ENCODE results near the gene DUSP16.
"Not testable (repeated sequence)": the region's sequence is repeated elsewhere in the genome, so short reads cannot be mapped to it uniquely, and the experiment has no call there.

DUSP16 gene, protein sequence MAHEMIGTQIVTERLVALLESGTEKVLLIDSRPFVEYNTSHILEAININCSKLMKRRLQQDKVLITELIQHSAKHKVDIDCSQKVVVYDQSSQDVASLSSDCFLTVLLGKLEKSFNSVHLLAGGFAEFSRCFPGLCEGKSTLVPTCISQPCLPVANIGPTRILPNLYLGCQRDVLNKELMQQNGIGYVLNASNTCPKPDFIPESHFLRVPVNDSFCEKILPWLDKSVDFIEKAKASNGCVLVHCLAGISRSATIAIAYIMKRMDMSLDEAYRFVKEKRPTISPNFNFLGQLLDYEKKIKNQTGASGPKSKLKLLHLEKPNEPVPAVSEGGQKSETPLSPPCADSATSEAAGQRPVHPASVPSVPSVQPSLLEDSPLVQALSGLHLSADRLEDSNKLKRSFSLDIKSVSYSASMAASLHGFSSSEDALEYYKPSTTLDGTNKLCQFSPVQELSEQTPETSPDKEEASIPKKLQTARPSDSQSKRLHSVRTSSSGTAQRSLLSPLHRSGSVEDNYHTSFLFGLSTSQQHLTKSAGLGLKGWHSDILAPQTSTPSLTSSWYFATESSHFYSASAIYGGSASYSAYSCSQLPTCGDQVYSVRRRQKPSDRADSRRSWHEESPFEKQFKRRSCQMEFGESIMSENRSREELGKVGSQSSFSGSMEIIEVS

DNA sequence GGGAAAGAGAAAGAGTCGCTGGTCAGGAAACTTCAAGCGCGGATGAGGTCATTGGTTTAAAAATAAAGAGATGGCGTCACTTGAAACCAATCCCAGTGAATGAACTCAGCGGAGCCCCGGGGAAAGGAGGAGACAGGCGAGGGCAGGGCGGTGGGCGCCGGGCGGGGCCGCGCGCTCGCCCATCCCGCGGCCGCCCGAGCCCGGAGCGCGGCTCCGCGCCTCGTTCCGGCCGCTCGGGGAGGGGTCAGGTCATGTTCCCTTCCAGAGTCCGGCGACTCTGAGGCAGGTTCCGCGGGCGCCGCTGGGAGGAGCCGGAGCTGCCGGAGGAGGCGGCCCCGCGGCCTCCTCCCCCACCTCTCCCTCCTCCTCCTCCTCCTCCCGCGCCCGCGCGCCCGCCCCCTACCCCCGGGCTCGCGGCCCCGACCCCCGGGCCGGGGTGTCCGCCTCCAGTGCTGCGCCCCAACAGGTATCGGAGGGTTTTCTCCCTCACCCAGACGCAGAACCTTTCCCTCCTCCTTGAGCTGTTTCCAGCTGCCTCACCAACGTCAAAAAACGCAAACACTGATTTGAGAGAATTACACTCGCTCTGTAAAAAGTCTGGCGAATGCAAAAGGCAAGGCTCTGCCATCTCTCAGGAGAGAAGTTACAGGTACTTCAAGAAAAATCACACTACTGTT lies at the start of gene DUSP16:
Gene DUSP16, minus strand, starts transcription at position 279 of the 677 bp plus-strand sequence. CDS start 41,765 bp downstream, outside the sequence.
- DNase-seq, result peak; percentile 50 to 65

DNA sequence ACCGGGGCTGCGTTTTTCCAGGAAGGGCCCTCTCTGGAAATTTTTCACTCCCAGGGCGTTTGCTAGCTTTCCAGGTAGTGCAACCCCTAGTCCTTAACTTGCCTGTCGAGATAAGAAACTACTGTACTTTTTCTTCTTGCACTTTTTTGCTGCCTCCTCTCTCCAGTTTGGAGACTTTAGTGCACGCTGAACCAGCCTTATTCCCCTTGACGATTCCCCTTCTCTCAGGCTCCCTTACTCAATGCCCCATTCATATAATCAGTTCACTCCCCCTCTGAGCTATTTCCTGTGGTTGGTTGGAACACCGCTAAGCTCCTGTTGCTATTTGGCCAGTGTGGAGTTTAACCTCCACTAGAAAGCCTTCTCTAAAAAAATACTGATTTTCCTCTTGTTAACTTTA lies 49.7 kb upstream of the DUSP16 start:
- peak in 1 of 2 experiments; percentile 9 for DNase-seq

DNA sequence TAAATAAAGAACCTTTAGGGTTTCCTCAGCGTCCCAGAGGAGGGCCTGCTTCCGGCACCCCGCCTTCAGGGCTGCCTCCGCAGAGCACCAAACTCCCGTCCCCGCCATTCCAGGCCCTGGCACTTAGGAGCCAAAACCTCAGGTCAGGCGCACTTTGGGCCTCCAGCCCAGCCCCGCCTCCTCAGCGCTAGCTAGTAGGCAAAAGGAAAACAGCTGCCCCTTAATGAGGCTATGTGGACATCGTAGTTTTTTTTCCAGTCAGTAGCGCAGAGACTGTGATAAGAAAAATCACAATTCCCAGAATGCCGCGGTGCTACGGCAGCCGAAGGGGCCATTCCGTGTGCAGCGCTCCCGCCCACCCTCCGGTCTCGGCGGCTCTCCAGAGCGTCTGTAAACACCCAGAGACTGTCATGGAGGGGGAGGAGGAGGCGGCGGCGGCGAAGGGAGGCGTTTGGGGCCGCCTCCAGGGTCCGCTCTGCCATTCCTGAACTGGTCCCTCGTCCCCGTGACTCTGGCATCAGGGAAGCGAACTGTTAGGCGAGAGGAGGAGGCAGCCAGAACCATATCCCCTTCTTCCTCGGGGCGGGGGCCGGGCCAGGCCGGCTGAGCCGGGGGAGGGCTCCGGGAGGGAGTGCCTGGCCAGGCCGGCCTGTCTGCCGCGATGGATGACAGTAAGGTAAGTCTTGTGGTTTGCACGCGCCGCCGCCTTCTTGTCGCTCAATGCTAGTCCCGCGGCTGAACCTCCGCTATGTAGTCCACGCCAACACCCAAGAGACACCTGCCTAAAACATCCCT lies 49.0 kb upstream of the DUSP16 start, which contains the start of gene CREBL2:
Gene CREBL2, plus strand, starts transcription at position 365 of the 795 bp plus-strand sequence. Its CDS starts 297 bp downstream, at position 662.
- peak; percentile 92 to 96 for DNase-seq

DNA sequence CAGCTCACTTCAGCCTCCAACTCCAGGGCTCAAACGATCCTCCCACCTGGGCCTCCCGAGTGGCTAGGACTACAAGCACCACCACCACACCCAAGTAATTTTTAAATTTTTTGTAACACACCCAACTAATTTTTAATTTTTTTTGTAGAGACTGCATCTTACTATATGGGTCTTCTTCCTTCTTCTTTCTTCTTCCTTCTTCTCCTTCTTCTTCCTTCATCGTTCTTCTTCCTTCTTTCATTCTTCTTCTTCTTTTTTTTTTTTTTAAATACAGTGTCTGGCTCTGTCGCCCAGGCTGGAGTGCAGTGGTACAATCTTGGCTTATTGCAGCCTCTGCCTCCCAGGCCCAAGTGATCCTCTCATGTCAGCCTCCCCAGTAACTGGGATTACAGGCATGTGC lies 48.0 kb upstream of the DUSP16 start:
- DNase-seq, result no peak

DNA sequence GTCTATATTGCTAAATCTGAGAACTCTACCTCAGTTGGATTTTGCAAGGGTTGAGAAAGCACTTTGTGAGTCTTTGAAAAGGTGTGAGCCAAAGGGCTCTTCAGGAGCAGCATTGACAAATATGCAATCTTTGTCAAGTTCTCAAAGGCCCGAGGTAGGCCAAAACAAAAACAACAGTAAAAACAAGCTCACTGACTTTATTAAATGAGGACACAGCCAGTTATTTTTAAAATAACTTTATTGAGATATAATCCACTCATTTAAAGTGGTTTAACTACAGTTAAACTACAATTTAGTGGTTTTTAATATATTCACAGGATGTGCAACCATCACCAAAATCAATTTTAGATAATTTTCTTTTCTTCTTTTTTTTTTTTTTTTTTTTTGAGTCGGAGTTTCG lies 47.0 kb upstream of the DUSP16 start:
- DNase-seq, result no peak

DNA sequence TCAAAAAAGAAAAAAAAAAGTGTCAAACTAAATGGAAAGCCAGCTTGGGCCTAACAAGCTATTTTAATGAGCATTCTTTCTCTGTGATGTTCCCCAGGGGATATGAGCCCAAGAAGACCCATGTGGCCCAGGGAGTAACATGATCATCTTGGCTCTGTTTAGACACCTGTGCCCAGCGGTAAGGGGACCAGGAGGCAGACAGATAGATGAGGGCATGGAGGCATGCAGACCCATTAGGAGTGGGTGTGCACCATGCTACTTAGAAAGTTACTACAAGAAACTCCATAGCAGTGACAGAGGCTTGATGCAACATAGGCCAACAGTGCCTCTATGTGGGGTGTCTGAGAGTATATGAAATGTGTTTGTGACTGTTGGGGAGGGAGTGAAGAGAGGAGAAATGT lies 45.9 kb upstream of the DUSP16 start:
- peak; percentile 25 to 55 for DNase-seq

DNA sequence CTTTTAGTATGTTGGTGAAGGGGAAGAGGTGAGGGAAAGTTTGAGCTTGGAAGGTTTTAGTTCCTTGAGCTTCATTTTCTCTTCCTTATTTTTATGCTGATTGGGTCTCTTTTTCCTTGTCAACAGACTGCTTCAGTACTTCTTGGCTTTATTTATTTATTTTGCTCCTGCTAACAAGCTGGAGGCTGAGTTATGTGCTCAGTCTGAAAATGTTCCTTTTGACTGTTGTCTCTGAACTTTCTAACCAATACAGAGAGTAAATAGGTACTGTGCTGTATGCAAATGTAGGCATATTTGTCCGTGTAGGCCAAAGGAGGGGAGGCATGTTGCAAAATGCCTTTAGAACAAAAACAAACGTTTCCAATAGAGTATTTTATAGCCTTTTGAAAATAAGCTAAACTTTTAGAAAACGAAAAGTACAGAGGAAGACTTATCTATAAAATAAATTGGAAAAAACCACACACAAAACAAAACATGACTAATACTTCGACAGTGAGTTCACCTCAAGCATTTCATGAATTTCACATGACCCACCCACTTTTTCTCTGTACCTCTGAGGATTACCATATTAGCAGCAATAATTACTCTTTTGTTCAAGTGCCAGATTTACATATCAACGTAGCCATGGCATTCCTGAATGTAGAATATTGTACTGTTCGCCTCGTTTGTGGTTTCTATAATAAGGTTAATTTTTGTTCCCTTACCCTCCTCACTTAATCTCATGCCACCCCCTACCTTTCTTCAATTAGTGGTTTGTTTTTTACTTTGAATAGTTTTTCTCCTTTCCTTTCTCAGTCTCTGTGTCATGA lies 44.3 kb upstream of the DUSP16 start:
- no peak for DNase-seq

DNA sequence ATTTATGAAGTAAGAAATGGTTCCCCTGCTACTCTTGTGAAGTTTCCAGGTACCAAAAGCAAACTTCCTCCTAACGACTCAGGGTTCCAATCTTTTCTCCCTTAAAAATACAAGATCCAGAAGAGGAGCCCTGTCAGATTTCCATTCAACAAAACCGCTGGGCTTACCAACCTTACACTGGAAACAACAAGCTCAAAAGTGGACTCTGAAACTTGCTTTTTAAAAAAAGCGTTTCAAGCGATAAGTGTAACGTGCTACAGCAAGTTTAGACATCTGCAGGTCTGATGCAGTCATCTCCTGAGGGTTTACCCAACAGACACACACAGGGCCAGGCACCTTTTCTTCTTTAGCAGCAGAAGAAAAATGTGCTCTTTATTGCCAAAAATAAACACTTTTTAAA lies 42.1 kb upstream of the DUSP16 start:
- DNase-seq, result no peak

DNA sequence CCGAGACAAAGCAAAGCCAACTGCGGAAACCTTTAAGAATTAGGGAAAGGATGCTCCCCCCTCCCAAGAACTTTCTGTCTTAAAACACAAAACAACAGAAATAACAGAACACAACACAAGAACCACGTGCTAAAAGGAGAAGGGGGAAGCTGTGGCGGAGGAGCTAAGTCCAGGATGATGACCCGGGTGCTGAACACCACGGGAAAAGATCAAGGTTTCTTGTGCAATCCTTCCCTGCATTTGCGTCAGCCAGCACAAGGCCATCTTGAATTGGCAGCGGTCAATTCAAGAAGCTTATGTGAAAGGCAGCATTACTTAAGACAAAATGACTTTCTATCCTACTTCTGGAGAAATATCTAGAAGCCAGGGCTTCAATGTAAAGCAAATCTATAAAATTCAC lies 38.0 kb upstream of the DUSP16 start:
- no peak for DNase-seq

DNA sequence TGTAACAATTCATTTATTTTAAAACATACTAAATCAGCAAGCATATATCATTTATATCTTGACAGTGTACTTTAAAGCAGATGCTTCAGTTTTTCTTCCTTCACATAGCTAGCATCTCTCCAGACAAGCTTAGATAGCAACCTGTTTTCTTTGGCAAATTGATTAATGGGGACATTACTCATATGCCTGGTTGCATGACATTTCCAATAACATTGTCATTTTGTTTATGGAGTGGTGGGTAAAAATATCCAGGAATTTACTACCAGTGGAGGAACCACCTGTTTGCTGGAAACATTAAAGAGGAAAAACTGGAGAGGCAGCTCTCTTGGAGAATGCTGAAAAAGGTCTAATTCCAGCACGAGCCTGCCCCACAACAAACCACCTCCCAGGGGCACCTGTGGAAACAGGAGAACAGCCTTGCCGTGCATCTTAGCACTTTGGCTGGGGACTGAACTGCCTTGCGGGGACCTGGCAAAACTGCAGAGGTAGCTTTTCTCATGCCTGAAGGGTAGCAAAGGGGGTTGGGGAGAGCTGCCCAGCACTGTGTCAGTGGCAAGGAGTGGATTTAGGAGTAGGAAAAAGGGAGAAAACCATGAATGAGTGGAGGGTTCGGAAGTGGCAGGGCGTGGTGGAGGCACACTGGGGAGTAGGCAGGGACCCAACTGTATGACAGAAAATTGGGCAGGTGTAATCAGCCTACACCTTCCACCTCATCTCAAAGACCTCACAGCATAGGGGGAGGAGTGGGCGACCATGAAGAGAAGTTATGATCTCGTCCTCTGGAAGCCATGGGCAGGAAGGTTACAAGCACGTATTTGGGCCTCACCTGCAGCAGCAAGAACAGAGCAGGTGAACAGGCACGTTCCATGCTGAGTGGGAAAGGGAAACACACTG lies 37.3 kb upstream of the DUSP16 start:
- DNase-seq, result no peak

DNA sequence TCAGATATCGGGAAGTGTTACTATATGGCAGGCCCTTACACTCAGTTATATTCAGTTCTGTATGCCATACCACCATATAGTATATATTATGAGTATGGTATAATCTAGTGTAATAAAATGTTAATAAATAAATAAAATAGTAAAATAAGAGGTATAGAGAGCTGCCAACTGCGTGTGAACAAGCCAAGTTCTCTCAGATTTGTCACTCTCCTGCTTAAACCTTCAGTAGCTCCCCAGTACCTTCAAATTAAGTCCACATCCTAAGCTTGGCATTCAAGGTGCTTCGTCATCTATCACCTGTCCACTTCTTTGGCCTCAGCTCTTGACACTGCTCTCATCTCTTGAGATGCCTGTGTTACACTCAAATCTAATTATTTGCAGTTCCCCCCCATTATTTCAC lies 36.2 kb upstream of the DUSP16 start:
- no peak for DNase-seq

DNA sequence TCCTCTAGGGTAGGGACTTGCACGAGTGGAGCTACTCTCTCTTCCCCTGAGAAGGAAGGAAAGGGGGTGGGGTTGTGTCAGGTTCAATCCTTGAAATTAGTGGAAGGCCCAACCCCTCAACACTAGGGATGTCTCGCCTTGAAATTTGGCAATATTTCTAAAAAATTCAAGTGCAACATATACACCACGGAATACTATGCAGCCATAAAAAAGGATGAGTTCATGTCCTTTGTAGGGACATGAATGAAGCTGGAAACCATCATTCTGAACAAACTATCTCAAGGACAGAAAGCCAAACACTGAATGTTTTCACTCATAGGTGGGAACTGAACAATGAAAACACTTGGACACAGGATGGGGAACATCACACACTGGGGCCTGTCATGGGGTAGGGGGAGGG lies 33.9 kb upstream of the DUSP16 start:
- DNase-seq, result not testable (repeated sequence)

DNA sequence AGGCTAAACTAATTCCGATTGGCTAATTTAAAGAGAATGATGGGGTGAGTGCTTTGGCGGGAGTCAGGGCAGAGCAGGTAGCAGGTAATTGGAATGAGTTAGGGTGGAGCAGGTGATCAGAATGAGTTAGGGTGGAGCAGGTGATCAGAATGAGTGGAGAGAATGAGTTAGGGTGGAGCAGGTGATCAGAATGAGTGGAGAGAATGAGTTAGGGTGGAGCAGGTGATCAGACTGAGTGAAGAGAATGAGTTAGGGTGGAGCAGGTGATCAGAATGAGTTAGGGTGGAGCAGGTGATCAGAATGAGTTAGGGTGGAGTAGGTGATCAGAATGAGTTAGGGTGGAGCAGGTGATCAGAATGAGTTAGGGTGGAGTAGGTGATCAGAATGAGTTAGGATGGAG lies 33.3 kb upstream of the DUSP16 start:
- DNase-seq, result not testable (repeated sequence)

DNA sequence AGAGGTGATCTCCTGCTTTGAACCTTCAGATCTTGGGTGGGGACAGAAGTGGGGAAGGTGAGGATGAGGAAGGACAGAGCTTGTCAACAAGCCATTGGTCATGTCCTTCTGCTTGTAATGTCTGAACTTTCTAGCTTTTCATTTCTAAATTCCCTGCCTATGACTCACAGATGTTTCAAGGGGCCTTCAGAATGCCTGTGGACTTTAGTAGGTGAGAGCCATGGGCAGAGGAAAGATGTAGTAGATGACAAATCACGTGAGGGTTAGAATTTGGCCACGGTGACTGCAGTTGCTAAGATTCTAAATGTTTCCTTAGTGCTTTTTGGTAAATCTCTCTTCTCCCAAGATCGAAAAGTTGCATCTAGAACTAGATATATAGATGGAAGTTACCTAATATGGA lies 30.3 kb upstream of the DUSP16 start:
- DNase-seq, result no peak

DNA sequence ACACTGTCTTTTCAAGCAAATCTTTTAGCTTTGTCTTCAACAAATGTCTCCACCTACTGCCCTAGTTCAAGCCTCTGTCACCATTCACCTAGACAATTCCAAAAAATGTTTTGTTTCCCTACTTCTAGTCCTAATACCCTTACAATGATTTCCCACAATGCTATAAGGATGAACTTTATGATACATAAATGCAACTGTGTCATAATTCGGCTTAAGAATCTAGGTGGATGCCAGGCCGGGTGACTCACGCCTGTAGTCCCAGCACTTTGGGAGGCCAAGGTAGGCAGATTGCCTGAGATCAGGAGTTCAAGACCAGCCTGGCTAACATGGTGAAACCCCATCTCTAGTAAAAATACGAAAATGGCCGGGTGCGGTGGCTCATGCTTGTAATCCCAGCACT lies 28.3 kb upstream of the DUSP16 start:
- no peak for DNase-seq

DNA sequence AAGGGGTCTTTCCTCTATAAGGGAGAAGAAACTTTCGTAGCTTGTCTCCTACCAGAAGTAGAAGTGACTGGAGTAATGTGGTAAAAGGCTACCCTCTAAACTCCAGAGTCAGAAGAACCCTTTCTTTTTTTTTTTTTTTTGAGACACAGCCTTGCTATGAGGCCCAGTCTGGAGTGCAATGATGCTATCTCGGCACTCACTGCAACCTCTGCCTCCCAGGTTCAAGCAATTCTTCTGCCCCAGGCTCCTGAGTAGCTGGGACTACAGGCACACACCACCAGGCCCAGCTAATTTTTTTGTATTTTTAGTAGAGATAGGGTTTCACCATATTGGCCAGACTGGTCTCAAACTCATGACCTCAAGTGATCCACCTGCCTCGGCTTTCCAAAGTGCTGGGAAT lies 25.8 kb upstream of the DUSP16 start:
- not testable (repeated sequence) for DNase-seq

DNA sequence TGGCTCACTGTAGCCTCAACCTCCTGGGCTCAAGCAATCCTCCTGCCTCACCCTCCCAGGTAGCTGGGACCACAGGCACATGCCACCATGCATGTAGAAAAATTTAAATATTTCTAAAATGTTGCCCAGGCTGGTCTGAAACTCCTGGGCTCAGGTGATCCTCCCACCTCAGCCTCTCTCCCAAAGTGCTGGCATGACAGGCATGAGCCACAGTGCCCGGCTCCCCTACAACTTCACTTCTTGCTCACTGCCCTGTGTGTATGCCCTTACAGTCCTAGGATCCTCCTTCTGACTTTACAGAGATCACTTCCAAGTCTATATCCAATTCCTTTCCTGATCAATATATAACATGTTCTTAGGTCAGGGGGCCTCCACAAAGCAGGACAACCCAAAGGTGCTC lies 25.2 kb upstream of the DUSP16 start:
- no peak for DNase-seq

DNA sequence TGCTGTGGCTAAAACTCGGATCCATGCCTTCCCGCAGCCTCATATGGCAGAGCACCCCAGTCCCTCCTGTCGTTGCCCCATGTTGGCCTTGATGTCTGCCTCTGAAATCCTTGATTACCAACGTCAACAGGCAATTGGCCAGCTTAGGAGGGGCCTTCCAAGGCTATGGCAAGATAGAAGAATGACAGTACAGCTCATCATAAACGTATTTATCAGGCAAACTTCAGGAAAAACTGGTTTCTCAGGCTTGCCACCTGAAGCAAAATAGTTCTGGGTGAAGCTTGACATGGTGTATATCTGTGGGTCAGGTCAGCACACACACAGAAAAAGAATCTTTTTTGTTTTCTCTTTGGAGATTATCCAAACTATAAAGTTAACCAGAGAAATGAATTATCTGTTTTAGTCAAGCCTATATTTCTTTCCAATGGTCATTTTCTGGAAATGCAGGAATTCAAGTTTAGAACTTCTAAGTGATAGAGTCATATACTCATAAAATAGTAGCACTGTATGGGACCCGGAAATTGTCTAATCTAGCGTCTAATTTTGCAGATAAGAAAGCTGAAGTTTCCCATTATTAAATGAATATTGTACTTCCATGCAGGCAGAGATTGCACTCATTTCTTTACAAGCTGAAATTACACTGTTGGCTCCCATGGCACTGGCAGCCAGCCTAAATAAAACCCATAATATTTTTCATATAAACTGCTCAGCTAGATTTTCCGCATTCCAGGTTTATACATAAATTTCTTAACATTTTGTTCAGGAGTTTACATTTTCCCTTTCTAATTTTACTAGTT lies 24.4 kb upstream of the DUSP16 start:
- DNase-seq, result no peak

DNA sequence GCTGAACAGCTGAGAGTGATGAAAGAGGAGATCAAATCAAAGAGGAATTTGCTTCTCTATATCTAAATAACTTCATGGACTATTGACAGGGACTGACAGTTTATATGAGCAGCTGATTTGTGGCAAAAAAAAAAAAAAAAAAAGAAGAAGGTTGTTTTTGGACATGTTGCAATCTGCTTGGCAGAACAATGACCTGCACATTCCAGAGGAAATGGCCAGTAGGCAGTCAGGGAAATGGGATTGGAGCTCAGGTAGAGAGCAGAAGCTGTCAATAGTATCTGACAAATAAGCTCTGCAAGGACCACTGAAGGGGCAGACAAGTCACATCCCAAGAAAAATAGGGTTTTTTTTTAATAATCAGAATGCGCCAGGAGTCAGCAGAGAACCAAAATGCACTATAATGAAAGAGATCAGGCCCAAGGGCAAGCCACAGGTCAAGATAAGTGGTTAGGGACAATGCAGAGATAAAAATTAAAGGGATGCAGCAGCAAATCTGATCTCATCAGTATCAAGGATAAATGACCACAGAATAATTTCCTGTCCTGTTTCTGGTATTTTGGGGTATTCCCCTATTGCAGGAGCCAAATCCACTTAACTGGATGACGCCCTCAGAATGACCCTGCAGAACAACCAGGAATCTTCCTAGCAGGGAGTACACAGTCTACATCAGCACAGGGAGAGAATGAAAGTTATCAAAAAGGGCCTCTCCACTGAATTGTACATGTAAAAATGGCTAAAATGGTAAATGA lies 22.6 kb upstream of the DUSP16 start:
- DNase-seq, result no peak
